Fibroblast of gingiva (primary cell): Measurements from ENCODE around the gene ETV3.
"Not testable (repeated sequence)": the region's sequence is repeated elsewhere in the genome, so short reads cannot be mapped to it uniquely, and the experiment has no call there.

Experiments used
- DNase-seq: peaks from one replicate; pipeline ENCODE4 v3.0.0-alpha.2; 2011; ENCODE audit warnings: low read depth

Gene ETV3

GRCh38 chr1:157138220-157139051, at the start of gene ETV3:
Gene ETV3, minus strand, starts transcription at chr1:157138395. Its CDS starts 2,043 bp downstream, at chr1:157136352.
- peak; percentile 91 for DNase-seq

DNA sequence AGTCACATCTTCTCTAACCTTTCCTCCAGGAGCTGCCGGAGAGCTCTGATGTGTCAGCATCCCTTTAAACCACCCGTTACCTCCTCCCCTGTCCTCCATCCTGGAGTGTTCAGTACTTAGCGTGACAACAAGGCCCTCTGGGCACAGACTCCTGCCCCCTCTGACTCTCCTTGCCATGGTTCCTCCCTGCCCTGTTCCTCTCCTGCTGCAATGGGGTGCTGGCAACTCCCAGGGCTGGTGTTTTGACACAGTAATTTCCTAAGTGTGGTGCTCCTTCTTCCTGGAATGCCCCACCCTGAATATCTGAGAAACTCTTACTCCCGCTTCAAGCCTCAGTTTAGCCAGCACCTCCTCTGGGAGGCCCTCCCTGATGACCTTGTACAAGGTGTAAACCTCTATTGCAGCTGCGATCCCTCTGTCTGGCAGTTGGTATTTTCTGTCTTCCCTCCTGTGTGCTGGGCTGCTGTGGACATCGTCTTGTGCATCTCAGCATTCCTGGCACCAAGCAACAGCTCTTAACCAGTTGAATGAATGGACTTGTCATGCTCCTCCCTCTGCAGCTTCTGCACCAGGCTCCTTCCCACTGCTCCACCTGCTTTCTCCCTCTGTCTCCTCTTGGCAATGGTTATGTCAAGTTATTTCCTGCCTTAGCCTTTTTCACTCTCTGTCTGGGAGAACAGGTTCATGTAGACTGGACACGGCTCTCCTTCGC, 48.2 kb upstream of the ETV3 start:
- DNase-seq, result no peak

DNA sequence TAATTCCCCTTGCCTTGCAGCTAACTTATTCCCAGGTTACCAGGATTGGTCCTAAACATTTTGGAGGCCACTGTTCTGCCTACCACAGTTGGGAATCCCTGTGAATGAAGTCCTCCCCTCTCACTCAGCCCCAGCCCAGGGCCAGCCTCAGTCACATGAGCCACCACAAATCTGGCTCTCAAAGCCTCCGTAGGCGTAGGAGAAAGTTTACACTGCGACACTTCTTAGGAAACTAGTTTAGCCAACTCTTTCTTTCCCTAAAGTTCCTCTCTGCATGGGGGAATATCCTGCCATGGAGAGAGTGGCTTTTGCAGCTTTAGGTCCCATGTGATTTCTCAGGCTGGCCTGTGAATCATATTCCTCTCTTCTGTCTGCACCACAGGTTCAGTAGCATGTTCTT, 45.7 kb upstream of the ETV3 start:
- DNase-seq, result no peak

DNA sequence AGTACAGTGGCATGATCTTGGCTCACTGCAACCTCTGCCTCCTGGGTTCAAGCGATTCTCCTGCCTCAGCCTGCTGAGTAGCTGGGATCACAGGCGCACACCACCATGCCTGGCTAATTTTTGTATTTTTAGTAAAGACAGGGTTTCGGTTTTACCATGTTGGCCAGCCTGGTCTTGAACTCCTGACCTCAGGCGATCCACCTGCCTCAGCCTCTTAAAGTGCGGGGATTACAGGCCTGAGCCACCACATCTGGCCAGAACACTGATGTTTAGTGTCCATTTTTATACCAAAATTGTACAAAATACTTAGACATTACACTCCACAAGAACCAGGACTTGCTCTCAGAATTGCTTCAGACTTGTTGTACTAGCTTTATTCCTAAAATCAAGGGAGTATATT, 44.2 kb upstream of the ETV3 start:
- DNase-seq, result not testable (repeated sequence)

DNA sequence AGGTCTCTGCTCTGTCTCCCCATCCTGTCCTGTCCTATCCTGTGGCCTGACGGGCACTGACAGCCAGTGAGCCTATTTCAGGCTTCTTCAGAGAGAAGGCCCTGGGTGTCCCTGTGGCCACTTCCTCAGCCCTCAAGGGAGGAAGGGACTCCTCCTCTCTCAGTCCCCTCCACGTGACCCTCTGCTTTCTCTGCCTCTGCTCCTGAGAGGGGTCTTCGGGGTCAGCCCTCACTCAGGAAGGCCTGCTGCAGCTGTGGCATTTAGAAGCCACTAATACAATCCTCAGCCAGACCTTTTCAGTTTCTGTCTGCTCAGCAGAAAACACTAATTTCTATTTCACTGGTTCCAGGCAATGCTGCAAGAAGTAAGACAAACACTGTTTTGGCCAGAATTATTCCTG, 43.6 kb upstream of the ETV3 start:
- DNase-seq, result no peak

DNA sequence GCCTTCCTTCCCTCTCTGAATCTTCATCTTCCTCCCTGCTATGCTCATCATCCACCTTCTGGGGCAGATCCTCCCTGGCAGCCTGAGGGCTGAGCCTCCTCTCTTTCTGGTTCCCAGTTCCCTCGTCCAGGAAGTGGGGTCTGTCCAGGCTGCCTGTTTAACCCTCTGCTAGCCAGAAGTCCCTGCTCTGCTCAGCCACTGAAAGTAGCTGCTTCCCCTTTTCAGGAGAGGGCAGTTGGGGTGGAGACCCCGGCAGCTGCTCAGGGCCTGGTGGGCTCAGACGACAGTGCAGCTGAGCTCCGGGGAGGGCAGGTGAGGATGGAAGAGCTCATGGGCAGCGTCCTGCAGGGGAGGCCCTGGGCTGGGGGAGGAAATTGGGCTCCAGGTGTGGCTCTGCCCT, 43.1 kb upstream of the ETV3 start:
- no peak for DNase-seq

DNA sequence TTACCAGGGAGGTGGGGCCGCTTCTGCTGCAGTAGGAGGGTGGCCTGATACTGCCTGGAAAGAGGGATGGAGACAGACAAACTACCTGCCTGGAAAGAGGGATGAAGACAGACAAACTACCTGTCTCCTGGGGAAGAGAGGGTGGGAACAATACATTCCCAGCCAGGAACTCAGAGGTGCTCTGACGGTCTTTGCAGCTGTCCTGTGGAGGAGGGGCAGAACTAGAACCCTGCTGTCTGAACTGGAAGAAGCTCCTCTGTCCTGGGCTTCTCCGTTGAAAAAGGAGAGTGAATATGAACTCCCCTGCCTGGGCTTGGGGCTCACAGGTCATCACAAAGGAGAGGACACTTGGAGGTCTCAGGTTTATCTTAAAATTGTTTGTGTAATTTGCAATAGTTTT, 40.3 kb upstream of the ETV3 start:
- no peak for DNase-seq

DNA sequence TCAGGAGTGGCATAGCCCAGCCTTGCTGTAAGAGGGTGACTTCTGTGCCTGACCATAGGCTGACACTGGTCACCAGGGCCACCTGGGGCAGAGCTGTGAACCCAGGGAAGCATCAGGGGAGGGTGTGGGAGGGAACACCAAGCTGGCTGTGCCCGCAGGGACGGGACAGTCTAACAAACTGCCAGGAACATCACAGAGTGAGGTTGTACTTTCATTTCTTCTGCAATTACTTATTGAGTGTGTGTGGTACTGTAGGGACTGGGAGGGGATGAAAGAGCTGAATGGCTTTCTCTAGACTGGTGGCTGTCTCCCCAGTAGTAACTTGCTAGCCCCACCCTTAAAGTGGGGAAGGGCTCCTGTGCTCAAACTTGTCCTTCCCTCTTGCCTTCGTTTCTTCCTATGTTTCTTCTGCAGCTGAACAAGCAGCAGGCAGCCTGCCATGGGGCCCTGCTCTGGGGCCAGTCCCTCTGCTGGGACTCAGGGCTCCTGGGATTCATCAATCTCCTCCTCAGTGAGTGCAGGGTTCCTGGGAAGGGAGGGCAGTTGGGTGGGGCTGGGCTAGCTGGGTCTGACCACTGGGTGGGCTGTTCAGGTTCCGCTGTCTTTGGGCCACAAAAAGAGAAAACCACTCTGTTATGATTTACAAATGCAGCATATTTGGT, 39.7 kb upstream of the ETV3 start:
- no peak for DNase-seq

DNA sequence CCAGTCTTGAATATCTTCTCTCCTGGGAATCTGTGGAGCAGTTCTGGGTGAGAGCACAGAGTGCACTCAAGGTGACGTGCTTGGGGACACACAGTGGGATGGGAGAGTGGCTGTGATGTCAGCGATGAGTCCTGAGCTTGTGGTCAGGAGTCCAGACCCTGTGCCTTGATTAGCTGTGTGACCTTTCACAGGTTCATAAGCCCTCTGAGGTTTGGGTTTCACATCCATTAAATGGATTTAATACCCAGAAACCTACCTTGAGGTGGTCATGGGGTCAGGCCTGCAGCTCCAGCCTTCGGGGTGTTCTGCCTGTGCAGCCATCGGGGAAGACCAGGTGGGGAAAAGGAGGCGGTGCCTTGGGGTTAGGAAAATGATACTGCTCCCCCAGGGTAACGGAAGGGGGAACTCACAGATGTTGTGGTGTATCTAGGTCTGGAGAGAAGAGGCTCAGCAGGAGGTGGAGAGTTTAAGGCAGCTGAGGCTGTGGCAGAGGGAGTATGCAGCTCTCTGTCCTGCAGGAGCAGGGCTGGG, 38.5 kb upstream of the ETV3 start:
- no peak for DNase-seq

GRCh38 chr1:157176016-157176415, 37.8 kb upstream of the ETV3 start:
- no peak for DNase-seq

DNA sequence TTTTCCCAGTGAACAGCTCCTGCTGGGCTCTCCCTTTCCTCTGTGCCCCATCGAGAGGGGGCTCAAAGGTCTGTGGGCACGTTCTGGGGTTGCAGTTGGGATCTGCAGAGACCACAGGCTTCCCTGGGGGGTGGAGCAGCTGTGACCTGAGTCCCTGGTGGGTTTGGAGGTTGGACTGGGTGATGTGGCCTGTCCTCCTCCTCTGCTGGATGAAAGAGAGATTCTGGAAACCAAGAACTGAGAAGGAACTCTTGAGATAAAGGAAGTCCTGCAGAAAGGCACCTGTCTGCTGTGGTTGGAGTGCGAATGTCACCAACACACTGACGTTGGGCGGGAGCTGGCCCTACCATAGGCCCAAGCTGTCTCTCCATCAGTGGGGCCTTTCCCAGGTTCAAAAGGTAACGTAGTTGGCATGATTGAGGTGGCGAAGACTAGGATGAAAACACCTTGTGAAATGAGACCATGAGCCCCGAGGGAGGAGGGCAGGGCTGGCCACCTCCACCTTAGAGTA, 35.8 kb upstream of the ETV3 start:
- no peak for DNase-seq

- not testable (repeated sequence) for DNase-seq
Measured at GRCh38 chr1:157173241-157173640, 35.0 kb upstream of the ETV3 start.

- not testable (repeated sequence) for DNase-seq
Measured at GRCh38 chr1:157172591-157172990, 34.4 kb upstream of the ETV3 start.

GRCh38 chr1:157171903-157172503, 33.8 kb upstream of the ETV3 start:
- not testable (repeated sequence) for DNase-seq

- no peak for DNase-seq
Measured at GRCh38 chr1:157170677-157171515, 32.7 kb upstream of the ETV3 start.

GRCh38 chr1:157168015-157168414, 29.8 kb upstream of the ETV3 start:
- DNase-seq, result no peak

GRCh38 chr1:157167437-157167836, 29.2 kb upstream of the ETV3 start:
- no peak for DNase-seq

DNA sequence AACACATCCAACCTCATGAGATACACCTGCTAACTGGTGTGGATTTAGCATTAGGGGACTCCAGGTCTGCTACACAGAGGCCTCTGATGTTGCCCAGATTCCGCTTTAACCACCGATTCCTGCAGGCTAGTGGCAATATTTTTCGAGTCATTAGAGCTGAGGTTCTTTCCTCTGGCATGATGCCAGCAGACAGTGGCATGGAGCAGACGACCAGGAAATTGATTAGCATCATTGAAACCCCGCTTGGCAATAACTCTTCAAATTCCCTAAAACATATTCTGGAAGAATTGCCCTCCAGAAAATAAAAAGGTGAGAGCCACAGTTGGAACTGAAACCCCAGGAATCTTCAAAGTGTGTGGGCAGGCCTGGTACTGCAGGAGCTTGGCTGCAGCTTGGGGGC, 28.4 kb upstream of the ETV3 start:
- DNase-seq, result no peak

DNA sequence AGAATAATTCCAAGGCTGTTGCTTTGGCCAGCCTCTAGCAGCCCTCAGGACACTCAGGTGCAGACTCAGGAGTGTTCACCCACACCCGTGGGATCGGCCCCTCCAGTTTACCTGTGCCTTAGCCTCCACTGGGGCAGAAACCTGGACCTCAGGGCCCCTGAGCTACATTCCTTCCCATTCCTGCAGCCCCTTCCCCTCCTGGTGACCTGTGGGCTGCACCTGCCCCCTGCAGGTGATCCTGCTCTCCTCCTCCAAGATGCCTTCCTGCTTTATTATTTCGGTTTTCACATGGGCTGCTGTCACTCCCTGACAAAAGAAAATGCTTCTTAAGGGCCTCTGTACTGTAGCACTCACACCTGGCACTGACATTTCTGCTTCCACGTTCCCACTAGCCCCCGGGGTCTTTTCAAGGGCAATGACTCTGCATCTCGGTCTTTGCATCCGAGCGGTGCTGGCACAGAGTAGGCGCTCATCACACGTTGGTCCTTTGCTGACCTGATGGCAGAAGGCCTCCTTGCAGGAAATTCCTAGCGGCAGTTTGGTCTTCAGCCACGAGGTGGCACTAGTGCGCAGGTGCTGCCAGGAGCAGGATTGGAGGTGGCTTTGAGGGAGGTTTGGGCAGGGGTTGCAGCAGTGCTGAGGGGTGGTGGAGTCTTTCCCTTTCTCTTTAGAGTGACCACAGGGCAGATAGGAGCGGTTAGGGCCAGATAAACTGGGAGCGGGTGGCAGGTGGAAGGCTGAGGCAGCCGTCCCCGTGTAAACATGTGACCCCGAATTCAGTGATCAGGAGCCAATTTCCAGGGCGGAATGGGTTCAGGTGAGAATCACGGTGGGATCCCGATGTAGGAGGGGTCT, 25.3 kb upstream of the ETV3 start:
- peak; percentile 30 for DNase-seq

GRCh38 chr1:157162345-157162744, 24.1 kb upstream of the ETV3 start:
- no peak for DNase-seq
